Measurements from ENCODE around the gene TBX18.

The TBX18 gene

DNA sequence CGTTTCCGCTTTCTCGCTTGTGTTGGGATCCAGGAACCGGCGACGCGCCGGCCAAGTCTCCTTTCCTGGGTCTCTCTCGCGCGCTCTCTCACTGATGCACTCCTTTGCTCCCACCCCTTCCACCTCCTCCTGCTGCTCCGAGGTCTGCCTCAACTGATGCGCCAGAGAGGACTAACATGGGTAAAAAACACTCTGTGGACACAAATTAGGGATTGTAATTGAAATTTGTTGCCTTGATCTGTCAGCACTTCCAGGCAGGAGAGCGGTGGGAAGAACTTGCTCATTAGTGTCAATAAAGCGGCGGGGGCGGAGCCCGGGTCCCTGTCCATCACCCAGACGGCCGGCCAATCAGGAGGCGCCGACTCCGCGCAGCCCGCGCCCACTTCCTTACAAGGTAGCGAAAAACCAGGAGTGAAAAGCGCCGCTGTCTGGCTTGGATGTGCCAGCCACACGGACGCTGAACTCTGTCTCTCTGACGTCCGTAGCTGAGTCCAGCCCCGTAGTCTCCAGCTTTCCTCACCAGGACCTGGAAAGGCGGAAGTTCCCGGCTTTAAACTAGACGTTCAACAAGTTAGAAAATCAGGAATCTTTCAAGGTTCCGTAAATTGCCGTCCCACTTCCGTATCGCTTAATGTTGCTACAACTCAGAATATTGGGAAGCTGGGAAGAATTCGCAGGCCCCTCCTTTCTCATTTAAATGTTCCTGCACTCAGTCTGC is at the start of gene TBX18:
TSS of gene TBX18 (minus strand) at position 267 of the 718 bp plus-strand sequence. CDS start 417 bp downstream, outside the sequence.
- DNase-seq: peak; percentile 27

DNA sequence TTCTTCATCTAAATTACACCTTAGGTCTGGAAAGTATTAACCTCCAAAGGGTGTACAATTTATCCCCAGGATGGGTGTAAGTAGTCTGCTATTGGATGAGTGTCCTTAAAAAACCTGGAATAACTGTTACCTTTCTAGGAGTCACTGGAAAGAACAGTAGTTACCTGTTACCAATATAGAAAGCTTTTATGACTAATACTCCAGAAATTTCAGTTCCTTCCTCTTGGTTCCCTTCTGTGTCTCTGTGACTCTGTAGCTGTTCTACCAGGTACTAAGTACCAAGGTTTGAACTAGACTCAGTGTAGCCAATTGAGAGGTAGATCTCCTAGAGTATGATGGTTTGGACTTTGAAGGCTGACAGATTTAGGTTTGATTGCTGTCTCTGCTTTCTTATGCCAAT is 47.0 kb upstream of the TBX18 start:
- DNase-seq: no peak

DNA sequence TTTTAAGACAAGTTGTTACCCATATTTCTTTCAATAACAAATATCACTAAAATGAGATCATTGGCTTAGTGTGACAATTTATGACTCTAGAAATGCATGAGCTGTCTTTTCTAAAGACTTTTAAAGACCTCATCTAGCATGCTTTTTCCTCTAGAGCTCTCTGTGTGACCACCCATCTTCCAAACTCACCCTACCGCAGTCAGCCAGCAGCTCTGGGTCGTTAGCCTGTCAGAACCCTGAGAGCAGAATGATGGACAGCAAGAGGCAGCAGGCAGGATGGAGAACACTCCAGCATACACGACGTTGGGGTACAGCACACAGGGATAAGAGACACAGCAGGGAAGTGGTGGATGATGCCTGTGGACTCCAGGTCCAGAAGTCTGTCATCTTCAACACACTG is 45.1 kb upstream of the TBX18 start:
- no peak for DNase-seq

GRCh38 chr6:84808491-84809061 is 44.2 kb upstream of the TBX18 start:
- DNase-seq: no peak

DNA sequence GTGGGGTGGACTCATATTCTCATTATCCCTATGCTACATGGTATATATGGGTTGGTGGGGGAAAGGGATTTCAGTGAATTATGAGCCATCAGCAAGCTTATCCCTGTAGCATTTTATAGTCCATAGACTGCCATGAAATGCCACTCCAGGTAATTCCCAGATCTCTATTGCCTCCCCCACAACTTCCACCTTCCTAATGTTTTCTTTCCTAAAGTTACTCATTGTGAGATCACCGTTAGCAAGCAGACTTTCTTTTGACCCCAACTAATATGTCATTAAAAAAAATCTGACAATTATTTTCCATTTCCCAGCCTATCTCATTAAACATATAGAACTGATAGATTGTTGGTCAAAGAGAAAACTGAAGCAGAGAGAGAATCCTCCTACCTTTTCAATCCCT is 40.7 kb upstream of the TBX18 start:
- no peak for DNase-seq

DNA sequence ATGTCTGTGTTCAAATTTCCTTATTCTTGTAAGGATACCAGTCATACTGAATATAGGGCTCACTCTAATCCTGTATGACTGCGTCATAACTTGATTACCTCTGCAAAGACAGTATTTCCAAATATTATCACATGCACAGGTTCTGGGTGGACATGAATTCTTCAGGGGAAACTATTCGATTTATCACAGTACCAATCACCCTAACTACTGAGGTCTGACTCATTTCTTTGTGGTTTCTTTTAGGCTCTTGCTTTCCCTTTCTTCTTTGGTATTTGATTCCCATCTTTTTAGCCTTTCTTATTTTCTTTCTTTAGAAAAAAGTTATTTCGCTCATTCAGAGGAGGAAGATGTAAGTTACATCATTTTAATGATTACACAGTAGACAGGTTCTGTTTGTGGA is 40.3 kb upstream of the TBX18 start:
- DNase-seq: no peak

GRCh38 chr6:84801250-84801649 is 36.9 kb upstream of the TBX18 start:
- no peak for DNase-seq

DNA sequence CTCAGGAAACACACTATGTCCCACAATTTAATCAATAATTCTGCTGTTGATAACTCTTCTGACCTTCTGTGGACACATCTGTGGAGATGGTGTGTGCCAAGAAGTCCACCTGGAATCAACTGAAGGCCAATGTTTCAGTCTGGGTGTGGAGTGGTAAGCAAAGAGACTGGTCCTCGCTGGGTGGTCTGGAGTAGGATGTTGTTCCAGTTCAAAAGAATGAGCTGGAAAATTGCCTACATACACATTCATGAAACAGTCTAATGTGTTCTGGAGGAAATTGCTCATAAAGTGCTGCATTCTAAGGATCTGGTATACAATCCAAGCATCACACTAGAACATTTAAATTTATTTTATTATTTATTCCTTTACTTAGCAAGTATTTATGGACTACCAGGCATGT is 33.9 kb upstream of the TBX18 start:
- DNase-seq: no peak

DNA sequence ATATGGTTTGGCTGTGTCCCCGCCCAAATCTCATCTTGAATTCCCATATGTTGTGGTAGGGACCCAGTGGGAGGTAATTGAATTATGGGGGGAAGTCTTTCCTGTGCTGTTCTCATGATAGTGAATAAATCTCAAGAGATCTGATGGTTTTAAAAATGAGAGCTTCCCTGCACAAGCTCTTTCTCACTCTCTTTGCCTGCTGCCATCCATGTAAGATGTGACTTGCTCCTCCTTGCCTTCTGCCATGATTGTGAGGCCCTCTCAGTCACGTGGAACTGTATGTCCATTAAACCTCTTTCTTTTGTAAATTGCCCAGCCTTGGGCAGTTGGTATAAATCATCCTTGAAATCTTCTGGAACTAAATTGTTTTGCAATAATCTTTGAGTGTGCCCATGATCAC is 31.9 kb upstream of the TBX18 start:
- DNase-seq: no peak

DNA sequence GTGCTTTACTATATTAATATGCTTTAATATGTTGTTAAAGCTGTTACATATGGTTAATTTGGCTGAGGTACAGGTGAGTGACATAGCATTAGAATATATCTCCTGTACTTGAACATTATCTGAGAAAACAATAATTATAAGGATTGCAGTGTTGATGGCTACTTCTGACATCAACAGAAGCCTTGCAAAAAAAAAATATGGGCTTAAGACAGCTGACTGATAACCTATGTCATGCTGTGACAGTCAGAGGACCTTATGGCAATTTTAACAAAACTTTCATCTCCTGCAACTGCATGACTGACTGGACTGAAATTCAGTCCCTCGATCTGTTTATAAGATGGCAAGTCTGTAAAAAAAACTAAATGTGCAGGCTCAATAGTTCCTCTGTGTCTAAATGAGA is 27.5 kb upstream of the TBX18 start:
- DNase-seq: no peak

DNA sequence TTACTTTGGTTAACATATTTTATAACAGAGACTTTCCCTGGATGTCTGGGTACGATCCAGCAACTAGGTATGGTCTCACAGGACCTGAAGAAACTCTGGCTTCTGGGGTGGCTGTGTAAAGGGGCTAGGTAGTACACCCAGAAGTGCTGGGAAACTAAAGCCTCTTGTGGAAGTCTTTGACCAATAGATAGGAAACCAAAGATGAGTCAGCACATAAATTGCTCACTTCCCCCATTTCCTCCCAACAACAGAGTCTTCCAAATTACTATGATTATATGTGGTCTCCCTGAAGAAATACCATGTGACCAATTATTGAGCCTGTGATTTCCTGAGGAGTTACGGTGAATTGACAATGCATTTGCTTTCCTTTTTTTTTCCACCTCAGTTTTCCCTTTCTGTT is 26.8 kb upstream of the TBX18 start:
- no peak for DNase-seq

DNA sequence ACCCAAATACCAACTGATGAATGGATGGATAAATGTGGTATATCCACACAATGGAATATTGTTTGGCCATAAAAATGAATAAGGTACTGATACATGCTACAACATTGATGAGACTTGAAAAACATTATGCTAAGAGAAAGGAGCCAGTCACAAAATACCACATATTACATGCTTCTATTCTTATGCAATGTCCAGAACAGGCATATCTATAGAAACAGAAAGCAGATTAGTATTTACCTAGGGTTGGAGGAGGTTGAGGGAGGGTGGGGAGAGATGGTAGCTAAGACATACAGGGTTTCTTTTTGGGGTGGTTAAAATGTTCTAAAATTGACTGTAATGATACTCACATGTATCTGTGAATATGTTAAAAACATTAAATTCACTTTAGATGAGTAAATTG is 24.8 kb upstream of the TBX18 start:
- DNase-seq: no peak

- DNase-seq: no peak
Observed at GRCh38 chr6:84788689-84789088, 24.3 kb upstream of the TBX18 start.

- no peak for DNase-seq
Observed at GRCh38 chr6:84785671-84786070, 21.3 kb upstream of the TBX18 start.

DNA sequence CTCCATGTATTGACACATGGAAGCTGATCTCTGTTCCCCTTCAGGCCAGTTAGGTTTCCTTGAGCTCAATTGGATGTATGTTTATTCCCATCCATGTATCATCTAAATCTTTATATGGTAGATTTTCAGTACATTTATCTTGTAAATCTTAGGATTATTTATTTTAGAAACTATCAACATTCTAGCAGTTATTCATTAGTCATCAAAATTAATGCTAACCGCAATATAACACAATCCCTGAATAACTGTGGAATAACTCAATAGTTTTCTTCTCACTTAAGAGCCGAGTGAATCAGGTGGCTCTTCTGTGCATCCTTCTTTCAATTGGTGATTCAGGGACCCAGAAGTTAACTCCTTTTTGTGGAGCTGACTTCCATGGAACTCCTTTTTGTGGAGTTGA is 15.5 kb upstream of the TBX18 start:
- DNase-seq: no peak

DNA sequence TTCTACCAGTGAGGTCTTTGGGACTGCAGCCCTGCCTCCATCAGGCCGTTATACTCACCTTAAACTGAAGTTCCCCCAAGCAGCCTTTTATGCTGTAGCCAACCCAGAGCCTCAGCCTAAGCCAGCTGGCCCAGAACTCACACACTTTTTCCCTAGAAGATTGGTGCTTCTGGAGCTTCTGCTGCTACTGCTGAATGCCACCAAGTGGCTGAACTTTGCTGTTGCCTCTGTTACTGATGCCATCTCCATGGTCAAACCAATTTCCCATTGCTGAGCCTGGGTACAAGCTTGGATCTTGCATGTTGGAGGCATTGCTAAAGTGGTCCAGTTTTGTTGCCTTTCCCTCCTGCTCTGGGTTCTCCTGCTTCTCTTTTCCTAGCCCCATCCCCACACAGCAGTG is 15.0 kb upstream of the TBX18 start:
- no peak for DNase-seq

- DNase-seq: no peak
Observed at GRCh38 chr6:84777888-84778287, 13.5 kb upstream of the TBX18 start.

DNA sequence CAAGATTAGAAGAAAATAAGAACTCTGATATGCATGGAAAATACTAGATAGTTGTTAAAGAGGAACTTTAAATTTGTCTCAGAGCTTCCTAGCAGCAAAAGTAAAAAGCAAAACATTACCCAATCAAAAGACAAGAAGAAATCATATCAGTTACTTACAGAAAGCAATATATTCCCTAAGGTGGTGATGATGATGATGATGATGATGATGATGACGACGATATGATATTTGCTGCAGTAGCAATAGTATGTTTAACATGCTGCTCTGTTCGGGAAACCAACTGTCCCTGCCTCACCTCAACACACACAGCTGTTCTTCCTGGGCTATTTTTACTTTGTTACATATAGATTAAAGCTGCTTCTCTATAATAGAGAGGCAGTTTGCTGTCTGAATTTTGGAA is 12.0 kb upstream of the TBX18 start:
- DNase-seq: no peak

DNA sequence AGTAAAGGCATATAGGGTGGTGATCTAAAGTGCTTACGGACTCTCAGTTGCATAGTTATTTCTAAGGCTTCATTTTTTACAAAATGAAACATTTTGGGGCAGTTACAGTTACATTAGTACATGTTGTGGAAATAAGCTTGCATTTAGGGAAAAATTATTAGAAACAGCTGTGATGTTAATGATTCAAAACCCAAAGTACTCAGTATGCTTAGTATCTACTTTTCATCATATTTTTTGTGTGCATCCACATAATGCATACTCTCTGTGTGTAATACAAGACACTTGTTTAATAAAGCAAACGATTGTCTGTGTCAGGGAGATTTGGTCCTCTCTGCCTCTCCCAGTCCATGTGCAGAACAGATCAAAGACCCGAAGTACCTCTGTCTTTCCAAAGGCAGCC is 11.4 kb upstream of the TBX18 start:
- DNase-seq: no peak

DNA sequence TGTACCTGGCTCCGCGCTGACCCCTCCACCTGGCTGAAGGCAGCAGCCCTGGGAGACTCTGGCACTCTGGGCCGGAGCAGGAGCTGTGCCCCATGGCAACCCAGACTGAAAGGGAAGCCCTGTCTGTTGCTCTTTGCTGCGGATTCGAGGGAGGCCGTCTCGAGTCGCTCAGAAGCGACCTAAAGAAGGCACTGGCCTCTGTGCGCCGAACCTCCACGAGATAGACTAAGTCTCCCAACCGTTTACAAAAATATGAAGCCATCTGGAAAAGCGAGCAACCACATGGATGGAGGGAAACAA is 10.5 kb upstream of the TBX18 start:
- no peak for DNase-seq

- peak; percentile 38 for DNase-seq
Observed at GRCh38 chr6:84774157-84774984, 10.0 kb upstream of the TBX18 start.

GRCh38 chr6:84773431-84774156 is 9.2 kb upstream of the TBX18 start:
- DNase-seq: no peak

DNA sequence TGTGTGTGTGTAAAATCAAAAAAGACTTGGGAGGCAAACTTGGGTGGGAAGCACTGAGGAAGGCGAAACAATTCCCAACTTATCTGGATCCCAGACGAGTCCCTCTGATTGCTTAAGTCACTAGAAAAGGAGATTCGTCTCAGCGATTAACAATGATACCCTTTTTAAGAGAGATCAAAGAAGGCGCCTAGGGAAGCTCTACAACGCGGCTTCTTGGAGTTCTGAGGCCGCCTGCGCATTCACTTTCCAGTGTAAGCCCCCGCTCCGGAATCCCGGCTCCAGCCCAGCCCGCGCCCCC is 8.7 kb upstream of the TBX18 start:
- no peak for DNase-seq

Measured in activated CD4-positive, alpha-beta T cell treated with anti-CD3 and anti-CD28 coated beads, Interleukin-2, amount 50 U/mL, for 16 hours (primary cell).